Activated CD4-positive, alpha-beta T cell treated with anti-CD3 and anti-CD28 coated beads for 24 hours (primary cell): Measurements from ENCODE around the gene ACAP1.

ENCODE experiments used
- DNase-seq, 2 donors: peaks; one replicate each; pipeline ENCODE4 v3.0.0-alpha.2; 2020; ENCODE audit warnings: low read depth in 2 of 2

ACAP1 gene, protein sequence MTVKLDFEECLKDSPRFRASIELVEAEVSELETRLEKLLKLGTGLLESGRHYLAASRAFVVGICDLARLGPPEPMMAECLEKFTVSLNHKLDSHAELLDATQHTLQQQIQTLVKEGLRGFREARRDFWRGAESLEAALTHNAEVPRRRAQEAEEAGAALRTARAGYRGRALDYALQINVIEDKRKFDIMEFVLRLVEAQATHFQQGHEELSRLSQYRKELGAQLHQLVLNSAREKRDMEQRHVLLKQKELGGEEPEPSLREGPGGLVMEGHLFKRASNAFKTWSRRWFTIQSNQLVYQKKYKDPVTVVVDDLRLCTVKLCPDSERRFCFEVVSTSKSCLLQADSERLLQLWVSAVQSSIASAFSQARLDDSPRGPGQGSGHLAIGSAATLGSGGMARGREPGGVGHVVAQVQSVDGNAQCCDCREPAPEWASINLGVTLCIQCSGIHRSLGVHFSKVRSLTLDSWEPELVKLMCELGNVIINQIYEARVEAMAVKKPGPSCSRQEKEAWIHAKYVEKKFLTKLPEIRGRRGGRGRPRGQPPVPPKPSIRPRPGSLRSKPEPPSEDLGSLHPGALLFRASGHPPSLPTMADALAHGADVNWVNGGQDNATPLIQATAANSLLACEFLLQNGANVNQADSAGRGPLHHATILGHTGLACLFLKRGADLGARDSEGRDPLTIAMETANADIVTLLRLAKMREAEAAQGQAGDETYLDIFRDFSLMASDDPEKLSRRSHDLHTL

DNA sequence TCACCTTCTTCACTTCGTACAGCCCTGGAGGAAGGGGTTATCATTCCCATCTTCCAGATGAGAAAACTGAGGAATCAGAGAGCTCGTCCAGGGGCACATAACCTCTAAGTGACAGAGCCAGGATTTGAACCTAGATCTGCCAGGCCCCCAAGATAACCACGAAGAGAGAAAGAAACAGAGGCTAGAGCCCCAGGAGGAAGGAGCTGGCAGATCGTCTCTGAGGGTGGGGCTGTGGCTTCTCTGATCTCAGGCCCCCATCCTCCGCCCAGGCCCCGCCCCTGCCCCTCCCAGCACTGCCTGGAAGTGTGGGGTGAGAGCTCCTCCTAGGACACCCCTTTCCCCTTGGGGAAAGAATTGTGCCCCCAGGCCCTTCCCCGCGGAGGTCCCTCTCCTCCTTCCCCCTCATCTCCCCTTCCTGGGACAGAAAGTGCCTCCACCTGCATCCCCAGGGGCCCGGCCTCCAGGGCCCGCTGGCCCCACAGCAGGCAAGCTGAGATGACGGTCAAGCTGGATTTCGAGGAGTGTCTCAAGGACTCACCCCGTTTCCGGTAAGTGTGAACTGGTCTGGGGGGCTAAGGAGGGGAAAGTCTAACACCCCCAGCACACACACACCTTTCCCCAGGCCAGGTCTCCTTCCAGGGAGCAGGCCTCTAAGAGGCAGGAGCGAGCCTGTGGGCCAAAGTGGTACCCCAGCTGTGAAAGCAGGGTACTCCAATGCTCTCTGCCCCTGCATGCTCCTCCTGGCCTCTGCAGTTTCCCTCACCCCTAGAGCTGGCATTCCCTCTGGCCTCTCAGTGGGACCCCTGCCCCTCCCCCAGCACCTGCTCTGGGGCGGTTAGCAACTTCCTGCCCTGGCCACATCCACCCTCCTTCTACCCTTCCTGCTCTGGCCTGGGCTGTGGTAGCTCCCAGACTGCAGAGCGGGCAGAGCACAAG, at the start of gene ACAP1:
Gene ACAP1, plus strand, starts transcription at position 290 of the 936 bp plus-strand sequence. Its CDS starts 206 bp downstream, at position 496.
- DNase-seq: peak; percentile 84 to 89

DNA sequence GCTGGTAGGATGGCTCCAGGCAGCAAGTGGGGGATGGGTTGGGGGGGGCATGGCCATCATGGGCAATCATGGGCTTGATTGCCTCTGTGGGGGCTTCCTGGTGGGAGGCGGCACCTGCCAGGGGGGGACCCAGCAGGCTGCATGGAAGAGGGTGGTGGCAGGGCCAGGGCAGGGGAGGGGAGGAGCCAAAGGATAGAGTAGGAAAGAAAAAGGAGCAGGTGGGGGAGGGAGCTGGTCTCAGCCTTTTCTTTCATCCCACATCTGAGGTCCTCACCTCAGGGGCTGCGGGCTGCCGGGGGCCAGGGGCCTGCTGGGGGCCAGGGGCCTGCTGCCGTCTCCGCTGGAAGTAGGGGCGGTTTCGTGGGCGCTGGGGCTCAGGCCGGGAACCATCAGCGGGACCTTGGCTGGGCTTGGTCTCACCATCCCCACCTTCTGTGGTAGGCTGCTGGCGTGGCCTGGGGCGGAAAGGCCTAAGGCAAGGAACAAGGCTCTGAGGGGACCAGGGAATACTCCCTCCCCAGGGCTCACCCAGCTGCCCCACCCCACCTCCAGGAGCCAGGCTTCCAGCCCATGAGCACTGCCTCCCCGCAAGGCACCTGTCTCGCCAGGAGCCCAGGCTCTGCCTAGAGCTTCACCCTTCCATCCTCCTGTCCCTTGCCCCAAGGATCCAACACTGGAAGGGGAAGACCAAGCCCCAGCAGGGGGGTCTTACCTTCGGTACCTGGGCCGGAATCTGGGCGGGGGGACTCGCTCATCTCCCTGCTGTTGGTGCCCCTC, 46.9 kb upstream of the ACAP1 start:
- DNase-seq: no peak

DNA sequence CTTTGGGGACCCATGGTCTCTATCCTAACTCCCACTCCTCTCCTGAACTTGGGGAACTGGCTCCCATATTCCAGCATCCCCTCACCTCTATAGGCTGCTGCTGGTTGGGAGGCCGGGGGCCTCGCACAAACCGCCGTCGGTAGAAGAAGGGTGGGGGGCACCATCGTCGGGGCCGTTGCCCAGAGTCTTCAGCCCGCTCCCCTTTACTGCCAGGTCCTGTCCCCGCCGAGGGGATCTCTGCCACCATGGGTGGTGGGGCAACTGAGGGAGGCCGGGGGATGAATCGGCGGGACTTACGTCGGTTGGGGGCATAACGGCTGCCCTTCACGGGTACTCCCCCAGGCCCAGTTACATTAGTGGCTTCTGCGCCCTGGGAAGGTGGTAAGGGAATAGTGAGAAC, 46.2 kb upstream of the ACAP1 start:
- DNase-seq: no peak

DNA sequence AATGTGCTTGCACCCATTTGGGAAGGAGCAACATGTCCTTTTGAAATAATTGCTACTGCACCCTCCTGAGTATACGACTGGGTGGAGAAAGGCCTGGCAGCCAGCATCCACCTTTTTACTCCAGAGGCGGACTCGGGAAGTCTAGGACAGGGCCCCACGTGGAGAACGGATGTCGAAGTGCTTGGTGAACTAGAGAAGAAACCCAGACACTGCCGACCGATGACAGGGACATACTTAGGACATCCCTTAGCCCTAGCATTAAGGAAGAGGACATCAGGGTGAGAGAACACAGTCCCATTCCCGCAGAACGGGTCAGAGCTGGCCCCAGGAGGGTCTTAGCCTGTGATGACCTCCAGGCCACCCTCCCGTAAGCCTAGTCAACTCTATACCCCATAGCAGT, 45.6 kb upstream of the ACAP1 start:
- no peak for DNase-seq

DNA sequence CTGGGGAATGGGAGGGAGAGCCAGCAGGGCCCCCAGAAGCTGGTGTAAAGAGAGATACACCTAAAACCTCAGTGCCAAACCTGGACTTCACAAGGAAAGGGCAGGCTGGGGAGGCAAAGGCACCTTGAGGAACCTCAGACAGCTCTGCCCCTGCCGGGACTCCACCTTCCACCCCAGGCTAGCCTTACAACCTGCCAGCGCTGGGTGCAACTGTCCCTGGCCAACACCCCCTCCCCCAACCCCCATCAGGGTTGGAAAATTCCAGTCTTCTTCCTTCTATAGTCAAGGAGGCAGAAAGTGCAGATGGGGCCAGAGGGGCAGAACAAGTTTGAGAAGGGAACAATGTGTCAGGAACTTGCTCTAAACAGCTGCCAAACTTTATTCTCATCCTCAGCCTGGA, 44.1 kb upstream of the ACAP1 start:
- no peak for DNase-seq

DNA sequence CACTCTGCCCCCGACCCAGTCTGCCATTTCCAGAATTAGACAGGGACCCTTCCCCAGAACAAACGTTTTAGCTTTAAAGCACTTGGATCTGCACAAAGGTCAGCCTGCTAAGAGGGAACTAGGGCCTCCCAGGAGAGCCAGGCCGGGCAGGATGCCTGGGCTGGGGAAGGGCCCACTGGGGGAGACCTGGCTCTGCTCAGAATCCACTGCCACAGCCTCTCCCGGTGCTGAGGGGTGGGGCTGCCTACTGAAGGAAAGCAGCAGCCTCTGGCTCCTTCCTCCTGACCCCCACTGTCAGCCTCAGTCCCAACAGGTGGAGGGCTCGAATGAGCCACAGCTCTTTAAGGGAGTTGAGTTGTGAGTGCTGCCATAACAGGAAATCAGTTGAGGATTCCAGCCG, 43.6 kb upstream of the ACAP1 start:
- DNase-seq: no peak

DNA sequence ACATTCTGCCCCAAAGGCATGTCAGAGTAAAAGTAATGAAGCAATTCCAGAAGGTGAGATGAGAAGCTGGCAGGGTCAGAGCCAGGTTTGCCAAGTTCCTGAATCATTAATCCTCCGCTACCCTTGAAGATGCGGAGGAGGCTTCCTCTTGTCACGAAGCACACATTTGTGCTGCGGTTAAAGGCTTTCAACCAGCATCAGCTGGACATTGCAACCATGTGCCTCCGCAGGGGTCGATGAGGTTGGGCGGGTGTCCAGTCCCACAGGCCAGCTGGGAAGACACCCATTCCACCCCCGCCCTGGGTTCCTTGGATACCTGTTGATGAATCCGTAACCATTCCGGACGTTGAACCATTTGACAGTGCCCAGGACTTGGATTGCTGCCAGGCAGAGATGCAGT, 43.2 kb upstream of the ACAP1 start:
- no peak for DNase-seq

DNA sequence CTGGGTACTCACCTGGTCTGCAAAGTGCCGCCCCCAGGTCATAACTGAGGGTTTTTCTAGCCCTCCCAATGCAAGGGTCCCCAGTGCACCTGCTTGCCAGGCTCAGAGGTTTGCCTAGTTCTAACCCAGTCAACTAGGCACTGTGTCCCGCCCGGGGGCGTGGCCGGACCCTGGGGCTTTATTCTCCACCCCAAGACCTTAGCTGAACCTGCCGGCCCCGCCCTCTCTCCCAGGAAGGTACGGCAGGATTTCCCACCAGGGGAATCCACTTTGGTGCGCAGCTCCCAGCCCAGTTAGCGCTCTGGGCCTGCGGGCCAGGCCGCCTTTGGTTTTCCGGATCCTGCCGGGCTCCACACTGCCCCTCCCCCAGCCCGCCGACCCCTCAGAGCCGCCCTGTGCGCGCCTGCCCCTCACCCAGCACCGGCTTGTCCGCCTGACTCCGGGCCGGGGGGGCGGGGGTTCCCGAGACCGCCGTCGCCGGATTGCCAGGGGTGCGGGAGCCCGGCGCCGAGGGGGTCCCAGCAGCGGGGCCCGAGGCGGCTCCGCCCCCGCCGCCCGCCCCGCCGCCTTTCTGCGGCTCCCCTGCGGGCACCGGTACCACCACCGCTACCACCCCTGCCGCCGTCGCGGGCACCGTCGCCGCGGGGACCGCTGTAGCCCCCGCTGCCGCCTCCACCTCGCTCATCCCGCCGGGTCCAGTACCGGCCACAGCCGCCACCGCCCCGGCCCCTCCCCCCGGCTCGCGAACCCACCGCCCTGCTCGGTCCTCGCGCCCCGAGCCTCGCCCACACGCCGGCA, 42.3 kb upstream of the ACAP1 start:
- DNase-seq: no peak

DNA sequence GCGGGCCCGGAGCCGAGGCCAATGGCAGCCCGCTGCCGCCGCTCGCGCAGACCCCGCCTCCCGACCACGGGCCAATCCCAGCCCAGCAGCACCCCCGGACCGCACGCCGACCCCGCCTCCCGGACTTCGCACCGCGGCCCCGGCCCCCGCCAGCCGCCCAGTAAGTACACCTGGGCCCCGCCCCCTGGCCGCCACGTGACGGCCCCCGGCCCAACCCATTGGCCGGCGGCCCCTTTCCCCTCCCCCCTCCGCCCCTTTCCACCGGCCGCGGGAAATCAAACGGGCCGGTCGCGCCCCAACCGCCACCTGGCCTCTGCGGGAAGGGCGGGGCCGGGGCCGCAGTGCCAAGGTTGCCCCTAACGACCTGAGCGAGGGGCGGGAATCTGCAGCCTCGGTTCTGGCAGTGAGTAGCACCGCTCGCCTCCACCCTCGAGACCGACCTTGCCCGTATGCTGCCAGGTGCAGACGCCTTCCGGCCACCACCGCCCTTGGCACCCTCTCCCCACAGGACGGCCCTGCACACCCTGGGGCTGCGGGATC, 41.6 kb upstream of the ACAP1 start, which contains the start of gene YBX2:
Gene YBX2, minus strand, starts transcription at position 26 of the 540 bp plus-strand sequence. CDS start 139 bp downstream, outside the sequence.
- peak; percentile 46 to 64 for DNase-seq

DNA sequence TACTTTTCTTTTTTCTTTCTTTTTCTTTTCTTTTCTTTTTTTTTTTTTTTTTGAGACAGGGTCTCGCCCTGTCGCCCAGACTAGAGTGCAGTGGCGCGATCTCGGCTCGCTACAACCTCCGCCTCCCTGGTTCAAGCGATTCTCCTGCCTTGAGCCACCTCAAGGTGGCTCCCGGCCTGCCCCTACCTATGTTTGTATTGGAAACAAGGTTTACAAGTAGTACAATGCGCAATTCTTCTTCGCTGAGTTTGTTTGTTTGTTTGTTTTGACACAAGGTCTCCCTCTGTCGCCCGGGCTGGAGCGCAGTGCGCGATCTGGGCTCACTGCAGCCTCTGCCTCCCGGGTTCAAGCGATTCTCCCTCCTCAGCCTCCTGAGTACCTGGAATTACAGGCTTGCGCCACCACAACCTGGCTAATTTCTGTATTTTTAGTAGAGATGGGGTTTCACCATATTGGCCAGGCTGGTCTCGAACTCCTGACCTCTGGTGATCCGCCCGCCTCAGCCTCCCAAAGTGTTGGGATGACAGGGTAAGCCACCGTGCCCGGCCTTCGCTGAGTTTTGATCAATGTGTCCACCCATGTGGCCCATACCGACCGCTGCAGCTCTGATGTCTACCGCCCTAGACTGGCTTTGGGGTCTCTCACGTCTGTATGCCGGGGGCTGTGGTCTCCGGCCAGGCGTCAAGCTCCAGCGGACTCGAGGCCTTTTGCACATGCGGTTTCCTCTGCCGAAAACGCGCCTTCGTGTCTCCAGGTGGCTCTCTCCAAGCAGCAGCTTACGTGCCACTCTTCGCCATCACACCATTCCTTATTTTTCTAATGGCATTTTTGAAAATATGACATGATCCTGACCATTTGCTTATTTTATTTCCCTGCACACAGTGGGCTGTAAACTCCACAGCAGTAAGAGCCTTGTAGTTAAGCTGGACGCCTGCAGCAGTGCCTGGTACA, 40.8 kb upstream of the ACAP1 start:
- DNase-seq: no peak

DNA sequence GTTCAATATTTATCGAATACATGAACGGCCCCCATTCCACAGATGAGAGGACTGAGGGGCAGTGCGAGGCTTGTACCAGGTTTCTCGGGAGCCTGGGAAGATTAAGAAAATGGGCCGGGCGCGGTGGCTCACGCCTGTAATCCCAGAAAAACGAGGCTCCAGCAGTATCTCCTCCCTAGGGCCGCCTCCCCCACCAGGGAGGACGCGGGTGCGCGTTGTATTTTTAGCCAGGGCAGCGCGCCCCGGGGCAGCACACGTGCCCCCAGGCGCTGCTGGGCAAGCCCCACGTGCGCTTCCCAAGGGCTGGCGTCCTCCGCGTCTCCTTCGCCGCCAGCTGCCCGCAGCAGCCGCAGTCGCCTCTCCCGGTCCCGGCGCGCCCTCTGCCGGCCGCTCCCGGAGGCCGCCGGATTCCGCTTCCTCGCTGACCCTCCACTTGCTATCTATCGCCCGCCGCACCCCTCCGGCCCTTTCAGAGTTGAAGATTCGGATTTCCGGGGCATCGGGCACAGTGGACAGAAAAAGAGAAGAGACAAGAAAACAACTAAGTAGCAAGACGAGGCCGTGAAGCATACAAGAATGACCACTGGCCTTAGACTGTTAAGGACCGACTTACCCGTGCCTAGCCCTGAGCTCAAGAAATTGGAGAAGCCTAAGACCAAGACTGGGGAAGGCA, 40.0 kb upstream of the ACAP1 start:
- DNase-seq: peak; percentile 53 to 56

DNA sequence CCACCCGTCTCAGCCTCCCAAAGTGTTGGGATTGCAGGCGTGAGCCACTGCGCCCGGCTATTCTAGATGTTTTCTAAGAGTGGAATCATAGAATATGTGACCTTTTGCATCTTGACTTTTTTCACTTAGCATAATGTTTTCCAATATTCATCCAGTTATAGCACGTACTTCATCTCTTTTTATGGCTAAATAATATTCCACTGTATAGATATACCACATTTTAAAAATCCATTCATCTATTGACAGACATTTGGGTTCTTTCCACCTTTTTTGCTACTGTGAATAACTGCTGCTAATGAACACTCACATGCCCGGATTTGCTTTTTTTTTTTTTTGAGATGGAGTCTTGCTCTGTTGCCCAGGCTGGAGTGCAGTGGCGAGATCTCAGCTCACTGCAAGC, 32.1 kb upstream of the ACAP1 start:
- no peak for DNase-seq

DNA sequence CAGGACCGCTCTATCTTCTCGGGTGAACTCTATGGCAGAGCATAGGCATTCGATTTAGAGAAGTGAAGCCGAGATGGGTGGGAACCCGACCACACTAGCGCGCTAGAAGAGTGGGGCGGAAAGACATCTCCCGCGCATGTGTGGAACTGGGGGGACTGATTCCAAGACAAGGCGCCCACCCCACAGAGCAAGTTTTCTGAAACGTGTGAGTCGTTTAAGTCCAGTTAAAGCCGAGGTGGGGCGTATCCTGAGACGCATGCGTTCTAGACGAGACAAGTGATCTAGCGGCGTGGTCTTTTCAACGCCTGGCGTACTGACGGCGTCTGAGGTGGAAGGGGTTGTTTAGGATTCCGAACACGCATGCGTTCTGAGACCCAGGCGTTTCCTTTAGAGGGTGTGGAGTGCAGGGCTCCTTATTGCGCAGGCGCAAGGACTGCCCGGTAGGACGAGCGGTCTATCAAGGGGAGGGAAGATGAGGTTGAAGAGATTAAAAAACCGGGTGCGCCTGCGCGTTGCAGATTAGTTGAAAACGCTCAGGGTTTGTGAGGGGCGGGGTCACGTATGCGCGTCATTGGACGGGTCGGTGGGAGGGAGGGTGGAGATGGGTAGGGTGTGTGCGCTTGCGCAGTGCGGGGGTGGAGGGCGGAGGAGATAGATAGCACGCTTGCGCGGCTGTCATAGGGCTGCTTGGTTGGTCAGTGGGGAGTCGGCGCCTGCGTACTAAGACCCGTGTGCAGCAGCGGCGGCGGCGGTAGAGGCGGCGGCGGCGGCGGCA, 29.2 kb upstream of the ACAP1 start, which contains the start of gene EIF5A:
Gene EIF5A, plus strand, starts transcription at position 718 of the 775 bp plus-strand sequence. CDS start 2,008 bp downstream, outside the sequence.
- peak; percentile 100 for DNase-seq

DNA sequence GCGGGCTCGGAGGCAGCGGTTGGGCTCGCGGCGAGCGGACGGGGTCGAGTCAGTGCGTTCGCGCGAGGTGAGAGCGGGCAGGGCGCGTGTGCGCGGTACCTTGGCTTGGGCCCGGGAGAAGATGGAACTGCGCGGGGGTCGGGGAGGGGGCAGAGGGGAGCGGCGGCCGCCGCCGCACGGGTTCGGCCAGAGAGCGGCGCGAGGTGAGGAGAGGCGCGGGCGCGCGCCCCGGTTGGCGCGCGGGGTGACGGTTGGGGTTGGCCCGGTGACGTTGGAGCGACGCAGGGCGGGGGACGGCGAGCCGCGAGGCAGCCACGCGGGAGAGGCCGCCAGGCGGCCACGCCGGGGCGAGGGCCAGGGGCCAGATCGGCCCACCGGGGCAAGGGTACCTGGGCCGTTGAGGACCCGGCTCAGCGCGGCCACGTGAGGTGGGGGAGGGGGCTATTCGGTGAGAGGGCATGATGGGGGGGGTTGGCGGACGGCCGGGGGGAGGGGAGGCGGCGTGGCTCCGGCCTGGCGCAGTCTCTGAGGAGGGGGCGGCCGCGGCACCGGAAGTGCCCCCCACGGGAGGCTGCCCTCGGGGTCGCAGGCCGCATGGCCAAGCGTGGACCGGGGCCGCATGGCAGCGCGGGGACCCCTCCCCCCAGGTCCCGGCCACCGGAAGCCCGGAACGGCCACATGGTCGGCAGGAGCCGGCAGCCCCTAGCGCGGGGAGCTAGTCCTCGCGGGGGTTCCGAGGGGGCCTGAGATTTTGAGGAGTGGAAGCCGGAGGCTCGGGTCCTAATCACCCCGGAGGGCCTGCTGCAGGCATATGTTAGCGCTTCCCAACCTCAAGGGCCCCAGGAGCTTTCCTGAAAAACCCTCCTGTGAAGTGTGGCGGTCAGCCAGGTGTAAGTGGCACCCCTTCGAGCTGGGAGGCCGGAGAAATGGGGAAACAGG, 28.4 kb upstream of the ACAP1 start:
- DNase-seq: peak in 1 of 2 donors; percentile 27

DNA sequence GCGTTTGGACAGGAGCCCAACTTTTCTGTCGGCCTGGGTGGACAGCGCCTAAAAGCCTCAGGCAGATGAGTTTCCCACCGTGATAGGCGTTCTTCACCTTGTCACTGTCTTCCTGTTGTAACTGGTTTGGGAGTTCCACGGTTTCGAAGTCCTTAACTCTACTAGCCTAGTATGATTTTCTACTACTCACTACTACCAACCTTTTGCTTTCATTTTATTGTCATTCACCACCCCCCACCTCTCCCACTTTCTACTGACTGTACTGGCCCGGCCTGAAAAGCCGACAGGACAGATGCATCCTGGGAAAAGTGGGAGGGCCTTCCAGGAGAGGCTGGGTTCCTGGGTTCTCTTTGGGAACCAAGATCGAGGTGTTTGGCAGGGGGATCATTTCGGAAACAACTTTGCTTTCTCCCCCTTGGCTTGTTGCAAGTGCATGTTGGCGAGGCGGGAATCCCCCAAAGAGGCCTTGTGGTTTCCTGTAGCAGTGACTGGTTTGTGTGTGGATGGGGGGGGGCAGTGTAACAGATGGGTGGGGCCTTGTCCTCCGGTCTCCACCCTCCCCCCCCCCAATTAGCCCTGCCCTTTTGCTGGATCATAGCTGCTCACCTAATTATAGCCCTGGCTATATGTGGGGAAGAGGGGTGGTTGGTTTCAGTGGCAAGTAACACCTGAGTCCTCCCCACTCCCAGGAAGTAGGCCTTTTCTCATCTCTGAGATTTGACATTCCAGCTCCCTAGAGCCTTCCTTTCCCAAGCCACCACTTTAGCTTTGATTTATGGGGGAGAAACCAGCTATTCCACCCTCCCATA, 27.5 kb upstream of the ACAP1 start:
- DNase-seq: peak; percentile 66 to 75
